ENCODE results near the gene MS4A4E. TPM values are rescaled to one million over a fixed set of nuclear protein-coding genes. Genes with fewer than 3 reads are reported as not detected.

Gene MS4A4E
- total and polyA plus RNA-seq, 2 of the 8 experiments (the other 6 are each of a cell fraction or from before 2014, with no cell fraction given): not detected

- TF ChIP-seq SAP30 (IDR thresholded peaks at IDR 0.05; ENCODE audit: insufficient read depth, insufficient replicate concordance, low read length) (no peak), ATF2 (IDR thresholded peaks at IDR 0.05; ENCODE audit: low read length) (no peak), RNF2 (IDR thresholded peaks at IDR 0.05; ENCODE audit: borderline replicate concordance, low read depth, low read length, missing control alignments, poor library complexity, severe bottlenecking) (no peak), POU5F1 (IDR thresholded peaks at IDR 0.05; ENCODE audit: low read depth, low read length) (no peak), GTF2F1 (IDR thresholded peaks at IDR 0.05; ENCODE audit: borderline replicate concordance, low read depth, low read length) (no peak)
Measured at GRCh38 chr11:60265373-60266214, 22.7 kb upstream of the MS4A4E start (continued).
